Transverse colon (tissue), 4 donors: ENCODE data around the gene CHID1. TPM values are rescaled to one million over a fixed set of nuclear protein-coding genes. Genes with fewer than 3 reads are reported as not detected.

ENCODE experiments used
- DNase-seq: peaks from one replicate; pipeline ENCODE4 v3.0.0-alpha.2; 2019
- H3K27ac ChIP-seq, 4 donors: fragments of 200-600 bp; sonication (generic); 2 replicates each; pipeline ENCODE4 v1.5.1; 2016 to 2018; ENCODE audit warnings: inconsistent platforms in 4 of 4
- H3K27me3 ChIP-seq: fragments of 200-600 bp; sonication (generic); 2 replicates; pipeline ENCODE4 v1.5.1; 2017; ENCODE audit warnings: inconsistent platforms
- H3K36me3 ChIP-seq, 4 donors: fragments of 200-600 bp; sonication (generic); 2 replicates each; pipeline ENCODE4 v1.5.1; 2017 to 2019; ENCODE audit warnings: inconsistent platforms in 4 of 4
- H3K4me1 ChIP-seq, 4 donors: fragments of 200-600 bp; sonication (generic); 2 replicates each; pipeline ENCODE4 v1.5.1; 2017 to 2020; ENCODE audit warnings: inconsistent platforms in 4 of 4
- H3K4me3 ChIP-seq, 4 donors: fragments of 200-600 bp; sonication (generic); 1 replicate in 1 of 4; 2 replicates in 3 of 4; pipeline versions ENCODE4 v1.5.1 to v1.6.1; 2017 to 2019; ENCODE audit warnings: inconsistent platforms in 4 of 4
- H3K9me3 ChIP-seq, 2 donors: fragments of 200-600 bp; sonication (generic); 2 replicates each; pipeline ENCODE4 v1.5.1; 2017 to 2019; ENCODE audit warnings: inconsistent platforms in 2 of 2
- CTCF ChIP-seq, 5 experiments: fragments of 200-600 bp in 3 of 5; fragments of 450-650 bp in 2 of 5; sonication (generic) in 3 of 5; IDR thresholded peaks; 1 replicate in 2 of 5; 2 replicates in 3 of 5; pipeline ENCODE4 v1.5.1; 2016 to 2017; ENCODE audit warnings: antibody characterized with exemption in 5 of 5, inconsistent platforms in 3 of 5, mild to moderate bottlenecking in 2 of 5, moderate library complexity in 1 of 5
- EP300 ChIP-seq: sonication (generic); formaldehyde crosslinking; IDR thresholded peaks from one replicate; pipeline ENCODE4 v1.6.1; 2017; ENCODE audit warnings: antibody characterized with exemption, low read depth
- POLR2A ChIP-seq: fragments of 450-650 bp; IDR thresholded peaks from one replicate; pipeline ENCODE4 v1.6.1; 2016; ENCODE audit warnings: antibody characterized with exemption, mild to moderate bottlenecking, moderate library complexity
- POLR2AphosphoS5 ChIP-seq, 3 donors: sonication (generic); formaldehyde crosslinking; IDR thresholded peaks; one replicate each; pipeline ENCODE4 v1.6.1; 2016; ENCODE audit warnings: antibody characterized with exemption in 3 of 3
- WGBS, 2 donors: methylation state at CpG; one replicate each; pipeline ENCODE4 v1.1.5; 2018; ENCODE audit warnings: low coverage in 1 of 2; 5-methylcytosine and 5-hydroxymethylcytosine counted together
- in situ Hi-C, 4 donors: fragments of 200-750 bp; cut with MboI; loops; one replicate each; pipeline versions ENCODE4 v1.15.0 to v1.15.1; 2017; ENCODE audit warnings: low sequenced_read_pairs in 3 of 4, low pct_ligation_motif_present in 1 of 4, low pct_unique_long_range_greater_than_20kb in 1 of 4
- intact Hi-C: fragments of 100-400 bp; cut with DNase I; formaldehyde crosslinking; loops from one replicate; pipeline ENCODE4 v1.15.1; 2023; ENCODE audit warnings: low total_unique reads
- total RNA-seq, 4 donors: library from RNA; depleted of rRNA; stranded (reverse); fragments of >200 nt; gene quantifications; one replicate each; pipeline ENCODE4 v1.1.0, GENCODE V29; 2016

Gene CHID1
- 10 to 100 TPM; 15.3 to 58.2 (median 41.4) TPM for total RNA-seq

- peaks cover 12 to 17% (median 15%) of the 10 kb centered on the region in 4 donors for H3K4me1 ChIP-seq
- H3K36me3 ChIP-seq, result no peaks in the 10 kb centered on the region
- peak; percentile 7 for TF ChIP-seq POLR2A
- TF ChIP-seq POLR2AphosphoS5 (IDR thresholded peaks at IDR 0.05), result peak; percentile 15 to 69 (median 63)
- no peak for TF ChIP-seq EP300
- peak within 1 kb of the TSS; percentile 90 to 98 (median 94) for H3K27ac ChIP-seq
- in situ Hi-C loops (loop anchor here in 1 of 4 donors (25.0 kb wide), 1 partner anchor 127 kb away; the partner anchor contains the start of gene MUC6), intact Hi-C loops (no loop called here)
- WGBS, 2 donors, result 0% methylated on average over 26 of the region's 59 CpGs; no CpG with 5 or more reads in 1 of the 2 donors
- no peaks in the 10 kb centered on the region for H3K9me3 ChIP-seq
- no peaks in the 10 kb centered on the region for H3K27me3 ChIP-seq
- peak; percentile 91 for DNase-seq
- H3K4me3 ChIP-seq, result peak within 1 kb of the TSS; percentile 81 to 95 (median 87)
Measured at GRCh38 chr11:910589-911030, at the start of gene CHID1. Gene CHID1, minus strand, starts transcription at chr11:910810. Its CDS starts 5,994 bp downstream, at chr11:904816.

GRCh38 chr11:959608-960007, 49.0 kb upstream of the CHID1 start:
- Histone ChIP-seq H3K27ac (no peak overlapping the region), H3K9me3 (no peaks in the 10 kb centered on the region), H3K4me1 (peaks cover 11 to 19% (median 15%) of the 10 kb centered on the region in 4 donors), H3K27me3 (no peaks in the 10 kb centered on the region), H3K36me3 (peaks cover 0 to 8% (median 3%) of the 10 kb centered on the region in 4 donors), H3K4me3 (no peak overlapping the region)
- WGBS, 2 donors, result 91 to 100% methylated on average over 4 to 10 of the region's 10 CpGs
- DNase-seq, result no peak
- intact Hi-C loops (no loop called here), in situ Hi-C loops (no loop called here)
- TF ChIP-seq EP300 (no peak), CTCF (IDR thresholded peaks at IDR 0.05) (no peak), POLR2A (no peak)

- Histone ChIP-seq H3K9me3 (no peaks in the 10 kb centered on the region), H3K27me3 (no peaks in the 10 kb centered on the region), H3K36me3 (peaks cover 0 to 7% (median 2%) of the 10 kb centered on the region in 4 donors), H3K4me3 (no peak overlapping the region), H3K27ac (no peak overlapping the region), H3K4me1 (peaks cover 11 to 22% (median 19%) of the 10 kb centered on the region in 4 donors)
- intact Hi-C loops, result no loop called here
- WGBS, 2 donors, result 89% methylated on average over 9 to 14 of the region's 14 CpGs
- no peak for DNase-seq
- no peak for TF ChIP-seq CTCF (IDR thresholded peaks at IDR 0.05)
- TF ChIP-seq POLR2A, result no peak
- TF ChIP-seq EP300, result no peak
- no peak for TF ChIP-seq POLR2AphosphoS5 (IDR thresholded peaks at IDR 0.05)
- in situ Hi-C loops, result no loop called here
Measured at GRCh38 chr11:959027-959426, 48.4 kb upstream of the CHID1 start.

- Histone ChIP-seq H3K27ac (no peak overlapping the region), H3K4me1 (peaks cover 17 to 31% (median 24%) of the 10 kb centered on the region in 4 donors), H3K9me3 (no peaks in the 10 kb centered on the region), H3K27me3 (no peaks in the 10 kb centered on the region), H3K4me3 (no peak overlapping the region), H3K36me3 (peaks cover 0 to 7% (median 2%) of the 10 kb centered on the region in 4 donors)
- intact Hi-C loops, result no loop called here
- in situ Hi-C loops, result no loop called here
- TF ChIP-seq EP300 (no peak), POLR2AphosphoS5 (IDR thresholded peaks at IDR 0.05) (no peak), POLR2A (no peak), CTCF (IDR thresholded peaks at IDR 0.05) (no peak)
- 96% methylated on average over 7 of the region's 7 CpGs; no CpG with 5 or more reads in 1 of the 2 donors for WGBS, 2 donors
- no peak for DNase-seq
Measured at GRCh38 chr11:958101-958500, 47.5 kb upstream of the CHID1 start.
